IPS-15b (cell line): ENCODE results near the gene CD33.

Source experiments
- H3K27me3 ChIP-seq: one replicate; pipeline ENCODE4 v1.6.1; 2013; ENCODE audit warnings: low read length; ENCODE audit not compliant: control insufficient read depth, insufficient read depth
- H3K36me3 ChIP-seq: one replicate; pipeline ENCODE4 v1.6.1; 2013; ENCODE audit warnings: low read length; ENCODE audit not compliant: control insufficient read depth, insufficient read depth
- H3K4me1 ChIP-seq: one replicate; pipeline ENCODE4 v1.6.1; 2013; ENCODE audit warnings: mild to moderate bottlenecking, low read length; ENCODE audit not compliant: control insufficient read depth, insufficient read depth
- H3K4me3 ChIP-seq: one replicate; pipeline ENCODE4 v1.5.1; 2013; ENCODE audit warnings: low read depth, low read length
- H3K9ac ChIP-seq: one replicate; pipeline ENCODE4 v1.6.1; 2013; ENCODE audit warnings: low read depth, mild to moderate bottlenecking, low read length
- H3K9me3 ChIP-seq: one replicate; pipeline ENCODE4 v1.6.1; 2013; ENCODE audit warnings: mild to moderate bottlenecking, low read length; ENCODE audit not compliant: control insufficient read depth, insufficient read depth

The CD33 gene

DNA sequence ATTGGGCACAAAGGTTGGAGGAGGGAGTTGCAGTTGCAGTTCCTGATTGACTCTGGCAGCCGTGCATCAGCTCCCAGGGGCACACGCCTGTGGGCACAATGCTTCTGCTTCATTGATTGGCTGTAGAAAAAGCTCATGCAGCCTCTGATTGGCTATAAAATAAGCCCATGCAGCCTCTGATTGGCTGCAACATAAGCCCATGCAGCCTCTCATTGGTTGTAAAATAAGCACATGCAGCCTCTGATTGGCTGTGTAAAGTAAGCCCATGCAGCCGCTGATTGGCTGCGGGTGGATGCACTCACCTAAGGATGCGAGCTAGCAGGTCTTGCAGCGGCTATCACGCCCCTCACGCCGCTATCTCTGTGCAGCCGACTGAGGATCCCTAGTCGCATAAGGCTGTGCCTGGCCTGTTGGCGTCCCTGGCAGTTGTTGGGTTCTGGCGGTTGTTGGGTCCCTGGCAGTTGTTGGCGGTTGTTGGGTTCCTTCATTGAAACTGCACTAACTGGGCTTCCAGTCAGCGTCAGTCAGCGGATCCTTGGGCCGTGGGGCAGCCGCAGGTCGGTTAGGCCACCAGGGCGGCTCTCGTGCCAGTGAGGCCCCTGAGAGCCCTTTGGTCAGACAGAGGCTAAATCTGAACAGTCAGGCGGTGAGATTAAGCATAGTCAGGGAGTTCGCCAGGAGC is 26.0 kb downstream of the CD33 start, which contains the start of gene SIGLECL1:
TSS of gene SIGLECL1 (plus strand) at position 295 of the 682 bp plus-strand sequence. CDS start 12,993 bp downstream, outside the sequence.
- Histone ChIP-seq H3K27me3 (no peaks in the 10 kb centered on the region), H3K4me3 (no peak within 1 kb of the TSS), H3K9me3 (no peaks in the 10 kb centered on the region), H3K9ac (no peak within 1 kb of the TSS), H3K4me1 (no peaks in the 10 kb centered on the region), H3K36me3 (no peaks in the 10 kb centered on the region)

DNA sequence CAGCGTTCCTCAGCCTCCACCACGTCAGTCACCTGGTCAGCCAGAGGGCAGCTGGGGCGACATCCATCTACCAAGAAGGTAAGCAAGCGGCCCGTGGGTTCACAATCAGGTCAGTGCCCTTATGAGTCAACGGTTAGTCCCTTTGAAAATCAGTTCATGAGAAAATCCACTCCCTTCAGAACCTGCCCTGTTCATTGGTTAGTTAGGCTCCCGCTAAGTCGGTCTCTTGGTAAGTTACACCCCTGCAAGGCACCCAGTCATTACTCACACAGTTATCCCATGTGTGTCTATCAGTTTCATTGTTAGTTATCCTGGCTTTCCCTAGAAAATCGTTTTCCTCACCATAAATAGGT is 26.6 kb downstream of the CD33 start:
- H3K27me3 ChIP-seq = no peaks in the 10 kb centered on the region
- H3K36me3 ChIP-seq = no peaks in the 10 kb centered on the region
- no peak overlapping the region for H3K9ac ChIP-seq
- no peaks in the 10 kb centered on the region for H3K9me3 ChIP-seq
- no peaks in the 10 kb centered on the region for H3K4me1 ChIP-seq
- H3K4me3 ChIP-seq = no peak overlapping the region

DNA sequence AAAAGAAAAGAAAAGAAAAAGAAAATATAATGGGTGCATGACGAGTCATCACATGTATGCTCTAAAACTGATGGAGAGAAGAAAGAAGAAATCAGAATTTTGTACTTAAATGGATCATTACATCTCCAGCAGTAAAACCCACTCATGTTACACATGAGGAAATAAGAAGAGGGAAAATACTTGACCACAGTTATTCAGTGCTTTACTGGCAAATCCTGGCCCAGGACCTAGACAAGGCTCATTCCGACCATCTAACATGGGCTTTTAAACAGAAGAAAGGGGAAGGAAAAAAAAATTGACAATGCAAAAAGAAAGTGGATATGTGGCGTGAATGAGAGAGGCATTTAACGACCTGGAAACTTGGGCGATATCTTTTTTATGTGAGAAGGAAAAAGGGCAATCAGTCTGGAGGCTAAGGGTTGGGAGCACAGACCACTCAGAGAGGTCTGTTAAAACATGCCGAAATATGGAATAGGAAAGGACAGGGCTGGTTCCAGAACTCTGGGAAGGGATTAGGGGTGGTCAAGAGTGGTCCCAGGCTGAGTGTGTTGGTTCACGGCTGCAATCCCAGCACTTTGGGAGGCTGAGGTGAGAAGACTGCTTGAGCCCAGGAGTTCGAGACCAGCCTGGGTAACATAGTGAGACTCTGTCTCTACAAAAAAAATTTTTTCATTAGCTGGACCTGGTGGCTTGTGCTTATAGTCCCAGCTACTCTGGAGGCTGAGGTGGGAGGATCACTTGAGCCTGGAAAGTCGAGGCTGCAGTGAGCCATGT is 27.6 kb downstream of the CD33 start:
- Histone ChIP-seq H3K4me3 (no peak overlapping the region), H3K4me1 (no peaks in the 10 kb centered on the region), H3K36me3 (no peaks in the 10 kb centered on the region), H3K9ac (no peak overlapping the region), H3K9me3 (no peaks in the 10 kb centered on the region), H3K27me3 (no peaks in the 10 kb centered on the region)

DNA sequence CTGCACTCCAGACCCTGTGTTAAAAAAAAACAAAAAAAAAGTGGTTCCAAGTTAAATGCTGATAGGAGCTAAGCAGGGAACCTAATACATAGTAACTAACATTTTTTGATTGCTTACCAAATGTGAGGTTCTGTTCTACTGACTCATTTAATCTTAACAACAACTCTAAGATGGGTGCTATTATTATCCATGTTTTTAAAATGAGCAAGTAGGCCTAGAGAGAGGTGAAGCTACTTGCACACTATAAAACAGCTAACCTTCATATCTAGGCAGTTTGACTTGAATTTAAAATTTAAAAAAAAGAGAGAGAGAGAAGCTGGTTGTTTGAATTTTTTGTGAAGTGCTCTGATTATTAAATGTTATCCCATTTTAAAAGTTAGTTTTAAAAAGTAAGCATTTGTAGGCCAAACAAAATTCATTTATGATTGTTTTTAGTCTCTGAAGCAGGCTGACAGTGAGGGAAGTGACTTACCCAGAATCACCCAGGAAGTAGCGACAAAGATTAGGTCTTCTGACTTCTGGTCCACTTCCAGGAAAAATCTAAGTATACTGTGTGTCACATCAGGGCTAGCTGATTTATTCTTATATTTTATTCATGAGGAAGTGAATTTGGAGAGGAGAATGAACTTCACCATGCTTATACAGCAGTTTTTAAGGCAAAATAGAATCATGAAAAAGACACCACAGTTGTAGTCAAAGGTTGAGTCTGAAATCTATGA is 28.4 kb downstream of the CD33 start:
- no peaks in the 10 kb centered on the region for H3K36me3 ChIP-seq
- H3K4me3 ChIP-seq = no peak overlapping the region
- no peak overlapping the region for H3K9ac ChIP-seq
- no peaks in the 10 kb centered on the region for H3K4me1 ChIP-seq
- H3K27me3 ChIP-seq = no peaks in the 10 kb centered on the region
- H3K9me3 ChIP-seq = peaks cover 3% of the 10 kb centered on the region

DNA sequence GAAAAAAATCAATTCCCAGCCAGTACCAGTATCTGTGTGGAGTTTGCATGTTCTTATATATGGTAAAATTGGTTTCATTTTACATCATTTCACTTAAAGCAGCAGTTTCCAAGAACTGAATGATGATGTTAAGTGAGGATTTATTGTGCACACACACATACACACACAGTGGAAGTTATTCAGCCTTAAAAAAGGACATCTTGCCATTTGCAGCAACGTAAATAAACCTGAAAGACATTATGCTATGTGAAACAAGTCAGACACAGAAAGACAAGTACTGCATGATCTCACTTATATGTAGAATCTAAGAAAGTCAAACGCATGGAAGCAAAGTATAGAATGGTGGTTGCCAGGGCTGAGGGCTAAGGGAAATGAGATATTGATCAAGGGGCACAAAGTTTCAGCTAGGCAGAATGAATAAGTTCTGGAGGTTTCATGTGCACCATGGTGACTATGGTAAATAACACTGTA is 31.3 kb downstream of the CD33 start:
- Histone ChIP-seq H3K27me3 (no peaks in the 10 kb centered on the region), H3K4me3 (no peak overlapping the region), H3K9ac (no peak overlapping the region), H3K36me3 (no peaks in the 10 kb centered on the region), H3K4me1 (peaks cover 5% of the 10 kb centered on the region), H3K9me3 (peaks cover 3% of the 10 kb centered on the region)

DNA sequence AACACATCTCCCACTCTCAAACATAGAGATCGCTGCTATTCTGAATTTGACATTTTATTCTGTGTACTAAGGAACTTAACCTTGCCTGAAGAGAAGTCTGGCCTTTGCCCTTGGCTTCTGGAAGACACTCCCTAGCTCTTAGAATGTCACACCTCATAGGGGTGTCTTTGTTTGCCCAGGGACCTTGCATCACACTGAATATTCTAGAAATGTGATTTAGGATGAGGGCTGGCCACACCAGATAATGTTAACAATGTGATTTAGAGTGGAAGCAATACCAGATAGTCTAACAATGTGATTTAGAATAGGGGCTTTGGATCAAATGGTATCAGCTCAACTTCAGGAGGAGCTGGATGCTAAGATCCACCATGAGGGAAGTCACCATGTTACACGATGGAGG is 32.6 kb downstream of the CD33 start:
- Histone ChIP-seq H3K9ac (no peak overlapping the region), H3K36me3 (no peaks in the 10 kb centered on the region)

DNA sequence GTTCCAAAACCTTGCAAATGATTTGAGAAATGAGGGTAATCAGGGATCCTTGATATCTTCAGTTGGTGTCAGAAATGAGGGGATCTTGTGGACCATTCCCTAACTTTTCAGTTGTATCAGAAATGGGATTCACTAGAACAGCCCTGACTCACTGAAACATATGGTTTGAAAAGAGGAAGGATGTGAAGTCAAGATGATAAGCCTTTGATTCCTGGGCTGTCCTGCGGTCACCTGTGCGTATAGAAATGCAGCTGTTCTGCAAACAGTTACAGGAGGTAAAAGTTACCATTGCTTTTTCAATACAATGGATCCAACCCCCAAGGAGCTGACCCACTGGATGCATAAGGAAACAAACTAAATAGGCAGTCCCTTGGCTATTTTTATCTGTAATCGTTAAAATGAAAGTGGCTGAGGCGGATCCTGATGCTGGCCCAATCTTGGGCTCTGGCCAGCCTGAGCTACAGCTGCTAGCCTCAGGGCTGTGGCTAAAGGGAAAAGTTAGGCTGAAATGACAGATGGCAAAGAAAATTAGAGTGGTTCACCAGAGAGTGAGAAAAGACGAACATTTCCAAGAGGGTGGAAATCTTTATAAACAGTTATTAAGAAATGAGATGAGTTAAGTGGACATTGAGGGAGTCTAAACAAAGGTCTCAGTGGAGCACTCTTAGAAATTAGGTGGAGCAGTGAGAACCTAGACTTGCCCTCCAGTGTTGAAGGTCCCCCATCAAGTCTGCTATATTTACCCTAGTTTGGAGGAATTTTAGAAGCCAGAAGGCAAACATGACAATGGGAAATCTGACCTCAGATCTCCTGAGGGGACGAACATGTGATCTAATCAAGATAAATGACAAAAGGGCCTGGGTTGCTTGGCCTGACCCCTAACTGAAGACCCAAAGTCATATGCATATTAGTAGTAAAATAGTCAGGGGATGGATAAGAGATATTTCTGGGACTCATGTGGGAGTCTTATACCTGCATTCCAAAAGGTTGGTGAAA is 33.6 kb downstream of the CD33 start:
- no peaks in the 10 kb centered on the region for H3K27me3 ChIP-seq
- no peak overlapping the region for H3K4me3 ChIP-seq
- peaks cover 5% of the 10 kb centered on the region for H3K4me1 ChIP-seq
- peaks cover 3% of the 10 kb centered on the region for H3K9me3 ChIP-seq
- no peak overlapping the region for H3K9ac ChIP-seq
- H3K36me3 ChIP-seq = no peaks in the 10 kb centered on the region

More for the DNA sequence above, 32.6 kb downstream of the CD33 start:
- H3K4me1 ChIP-seq = peaks cover 5% of the 10 kb centered on the region
- peaks cover 3% of the 10 kb centered on the region for H3K9me3 ChIP-seq
- no peaks in the 10 kb centered on the region for H3K27me3 ChIP-seq
- no peak overlapping the region for H3K4me3 ChIP-seq

DNA sequence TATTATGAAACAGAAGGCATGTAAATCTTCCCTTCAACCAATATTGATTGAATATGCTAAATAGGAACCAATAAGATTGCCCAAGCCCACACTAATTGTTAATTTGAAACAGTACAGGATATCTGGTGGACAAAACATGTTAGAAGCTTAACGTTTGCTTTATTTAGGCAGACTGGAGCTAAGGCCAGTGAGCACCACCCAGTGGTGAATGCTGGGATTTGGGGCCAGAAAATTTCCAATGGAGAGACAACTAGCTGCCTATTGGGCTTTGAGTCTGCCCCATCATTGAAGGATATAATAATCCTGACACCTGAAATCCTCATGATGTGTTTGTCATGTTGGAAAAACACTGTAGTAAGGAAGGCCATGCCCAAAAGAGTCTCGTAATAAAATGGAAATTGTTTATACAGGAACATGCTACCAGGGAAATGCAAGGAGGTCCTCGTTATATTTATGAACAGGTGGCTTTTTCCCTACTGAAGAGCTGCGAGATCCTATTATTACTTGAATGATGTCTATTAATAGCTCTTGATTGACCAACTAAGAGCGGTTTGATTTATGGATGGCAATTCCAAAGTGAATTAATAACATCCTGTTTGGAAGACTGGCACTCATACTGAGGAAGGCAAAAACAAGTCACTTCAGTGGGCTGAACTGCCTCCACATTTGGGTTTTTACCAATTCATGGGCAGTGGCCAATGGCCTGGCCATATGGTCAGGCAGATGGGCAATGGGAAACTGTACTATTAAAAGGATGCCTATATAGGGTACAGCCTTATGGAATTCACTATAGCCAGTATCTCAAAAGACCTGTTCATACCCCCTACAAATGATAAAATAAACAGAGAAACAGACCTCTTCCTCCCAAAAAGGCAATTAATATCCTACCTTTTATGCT is 34.7 kb downstream of the CD33 start:
- Histone ChIP-seq H3K4me3 (no peak overlapping the region), H3K9ac (no peak overlapping the region), H3K36me3 (no peaks in the 10 kb centered on the region), H3K27me3 (no peaks in the 10 kb centered on the region), H3K9me3 (peaks cover 3% of the 10 kb centered on the region), H3K4me1 (peaks cover 5% of the 10 kb centered on the region)

DNA sequence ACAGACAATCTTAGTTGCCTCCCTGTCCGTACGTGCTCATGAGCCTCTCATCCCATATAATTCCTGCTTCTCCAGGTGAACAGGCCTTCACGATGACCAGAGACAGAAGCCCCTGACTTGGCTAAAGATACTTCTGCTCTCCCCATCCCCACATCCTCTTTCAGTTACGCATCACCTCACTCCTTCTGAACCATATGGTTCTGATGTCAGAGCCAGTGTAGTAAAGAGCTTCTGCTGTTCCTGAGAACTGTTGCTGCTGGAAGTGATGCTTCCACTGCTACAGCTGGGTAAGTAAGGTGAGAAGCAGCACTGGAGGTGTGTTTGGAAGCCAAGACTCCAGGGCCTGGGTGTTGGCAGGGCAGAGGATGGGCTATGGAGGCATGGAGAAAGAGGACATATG is 38.9 kb downstream of the CD33 start:
- peaks cover 3% of the 10 kb centered on the region for H3K4me1 ChIP-seq

DNA sequence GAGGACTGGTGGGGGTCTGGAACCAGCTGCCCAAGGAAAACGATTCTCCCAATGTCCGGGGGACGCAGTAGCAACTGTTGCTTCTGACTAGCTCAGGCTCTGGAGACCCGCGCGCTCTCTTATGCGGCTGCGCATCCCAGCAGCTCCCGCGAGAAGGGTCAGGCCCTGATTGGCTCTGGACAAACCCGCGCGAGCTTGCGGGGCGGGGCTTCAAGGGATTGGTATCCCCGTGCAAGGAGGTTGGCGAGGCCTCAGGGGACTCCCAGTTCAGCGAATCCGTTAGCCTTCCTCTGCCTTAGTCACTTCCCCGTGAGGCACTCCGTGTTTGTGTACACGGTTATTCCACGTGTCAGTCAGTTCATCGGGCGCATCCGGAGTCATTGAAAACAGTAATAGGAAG is 46.2 kb downstream of the CD33 start:
- H3K4me3 ChIP-seq = no peak overlapping the region
- no peaks in the 10 kb centered on the region for H3K36me3 ChIP-seq
- no peaks in the 10 kb centered on the region for H3K4me1 ChIP-seq
- no peak overlapping the region for H3K9ac ChIP-seq
- H3K9me3 ChIP-seq = no peaks in the 10 kb centered on the region
- H3K27me3 ChIP-seq = no peaks in the 10 kb centered on the region

More for the DNA sequence above, 38.9 kb downstream of the CD33 start:
- Histone ChIP-seq H3K36me3 (no peaks in the 10 kb centered on the region), H3K27me3 (peaks cover 4% of the 10 kb centered on the region), H3K9ac (no peak overlapping the region), H3K9me3 (no peaks in the 10 kb centered on the region), H3K4me3 (no peak overlapping the region)
